ENCODE data around the gene GJB4.

GRCh38 chr1:34711485-34711884 lies 48.1 kb upstream of the GJB4 start:
- TF ChIP-seq CTCF (IDR thresholded peaks at IDR 0.05; ENCODE audit: low read depth, low read length): no peak
- no peak for TF ChIP-seq EZH2phosphoT487 (IDR thresholded peaks at IDR 0.05; ENCODE audit: low read depth)
